Suprapubic skin (tissue), 4 donors: ENCODE measurements around the gene GTF2B.
"Not testable (repeated sequence)": the region's sequence is repeated elsewhere in the genome, so short reads cannot be mapped to it uniquely, and the experiment has no call there.

Source experiments
- CTCF ChIP-seq, 2 donors: fragments of 200-600 bp in 1 of 2; fragments of 450-650 bp in 1 of 2; sonication (generic) in 1 of 2; IDR thresholded peaks; one replicate each; pipeline ENCODE4 v1.5.1; 2016 to 2019; ENCODE audit warnings: antibody characterized with exemption in 2 of 2, mild to moderate bottlenecking in 1 of 2, moderate library complexity in 1 of 2
- EP300 ChIP-seq: sonication (generic); formaldehyde crosslinking; IDR thresholded peaks from one replicate; pipeline ENCODE4 v1.6.1; 2017; ENCODE audit warnings: antibody characterized with exemption
- POLR2A ChIP-seq, 2 donors: fragments of 450-650 bp; IDR thresholded peaks; one replicate each; pipeline ENCODE4 v1.6.1; 2017; ENCODE audit warnings: antibody characterized with exemption in 2 of 2, mild to moderate bottlenecking in 2 of 2, moderate library complexity in 2 of 2
- POLR2AphosphoS5 ChIP-seq, 3 donors: sonication (generic); formaldehyde crosslinking; IDR thresholded peaks; one replicate each; pipeline ENCODE4 v1.6.1; 2017; ENCODE audit warnings: antibody characterized with exemption in 3 of 3

GRCh38 chr1:88911800-88912199 is 20.4 kb upstream of the GTF2B start:
- TF ChIP-seq CTCF (IDR thresholded peaks at IDR 0.05); POLR2AphosphoS5 (IDR thresholded peaks at IDR 0.05); POLR2A (IDR thresholded peaks at IDR 0.05); EP300: not testable (repeated sequence)
